ENCODE results near the gene LYL1.
A peak's percentile ranks its signal among the peaks of the same experiment; 100 is the strongest.

The LYL1 gene

GRCh38 chr19:13087295-13087694, 15.4 kb downstream of the LYL1 start:
- no peak for DNase-seq
- in situ Hi-C loops (cut with MboI; ENCODE audit: low pct_unique_long_range_greater_than_20kb, low sequenced_read_pairs) = loop anchor here (25.0 kb wide), 1 partner anchor 100 kb away; the partner anchor contains the start of gene NFIX

DNA sequence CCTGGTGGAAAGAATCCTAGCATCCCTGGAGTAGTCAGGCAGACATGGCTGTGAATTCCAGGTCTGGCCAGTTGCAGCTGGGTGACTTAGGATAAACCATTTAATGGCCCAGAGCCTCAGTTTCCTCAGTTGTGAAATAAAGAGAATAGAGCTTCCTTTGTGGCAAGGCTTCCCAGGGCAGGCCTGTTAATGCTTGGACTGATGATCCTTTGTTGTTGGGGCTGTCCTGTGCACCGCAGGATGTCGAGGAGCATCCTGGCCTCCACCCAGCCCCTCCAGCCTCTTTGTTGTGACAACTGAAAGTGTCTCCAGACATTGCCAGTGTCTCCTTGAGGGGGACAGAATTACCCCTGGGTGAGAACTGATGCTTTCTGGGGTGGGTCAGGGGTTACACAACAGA, 16.3 kb downstream of the LYL1 start:
- in situ Hi-C loops (cut with MboI; ENCODE audit: low pct_unique_long_range_greater_than_20kb, low sequenced_read_pairs) = loop anchor here (25.0 kb wide), 1 partner anchor 99 kb away; the partner anchor contains the start of gene NFIX
- no peak for DNase-seq

DNA sequence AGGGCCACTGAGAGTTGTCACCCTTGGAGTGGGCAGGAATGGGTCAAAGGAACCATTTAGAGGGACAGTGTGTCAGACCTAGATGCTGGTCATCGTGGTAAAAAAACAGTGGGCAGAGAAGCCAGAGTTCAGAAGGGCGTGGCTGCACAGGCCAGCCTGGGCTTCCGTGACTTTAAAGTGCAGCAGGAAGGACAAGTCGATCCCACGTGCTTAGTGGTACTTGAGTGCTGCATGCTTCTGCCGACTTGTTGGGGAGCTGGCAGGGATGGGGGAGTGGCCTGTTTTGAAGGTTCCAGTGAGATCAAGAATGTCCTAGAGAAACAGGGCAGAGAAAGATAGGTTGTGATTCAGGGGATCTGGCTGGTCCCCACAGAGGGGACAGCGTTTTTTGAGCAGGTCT, 17.0 kb downstream of the LYL1 start:
- in situ Hi-C loops (cut with MboI; ENCODE audit: low pct_unique_long_range_greater_than_20kb, low sequenced_read_pairs) = loop anchor here (25.0 kb wide), 1 partner anchor 98 kb away; the partner anchor contains the start of gene NFIX
- no peak for DNase-seq

DNA sequence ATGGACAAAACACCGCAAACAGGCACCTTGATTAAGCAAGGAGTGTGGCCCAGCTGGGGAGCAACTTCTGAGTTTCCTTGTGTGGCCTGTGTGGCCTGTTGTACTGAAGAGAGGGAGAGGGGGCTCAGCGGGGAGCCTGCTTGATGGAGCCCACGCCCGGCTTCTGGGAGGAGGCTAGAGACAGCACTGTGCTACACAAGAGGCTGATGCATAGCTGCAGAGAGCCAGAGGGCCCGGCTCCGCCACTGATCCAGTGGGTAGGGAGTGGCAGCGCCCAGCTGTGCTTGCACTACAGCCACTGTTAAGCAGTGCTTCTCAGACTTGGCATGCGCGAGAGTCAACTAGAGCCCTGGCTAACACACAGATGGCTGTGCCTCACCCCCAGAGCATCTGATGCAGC, 19.0 kb downstream of the LYL1 start:
- no peak for DNase-seq
- in situ Hi-C loops (cut with MboI; ENCODE audit: low pct_unique_long_range_greater_than_20kb, low sequenced_read_pairs) = loop anchor here (25.0 kb wide), 1 partner anchor 96 kb away; the partner anchor contains the start of gene NFIX

DNA sequence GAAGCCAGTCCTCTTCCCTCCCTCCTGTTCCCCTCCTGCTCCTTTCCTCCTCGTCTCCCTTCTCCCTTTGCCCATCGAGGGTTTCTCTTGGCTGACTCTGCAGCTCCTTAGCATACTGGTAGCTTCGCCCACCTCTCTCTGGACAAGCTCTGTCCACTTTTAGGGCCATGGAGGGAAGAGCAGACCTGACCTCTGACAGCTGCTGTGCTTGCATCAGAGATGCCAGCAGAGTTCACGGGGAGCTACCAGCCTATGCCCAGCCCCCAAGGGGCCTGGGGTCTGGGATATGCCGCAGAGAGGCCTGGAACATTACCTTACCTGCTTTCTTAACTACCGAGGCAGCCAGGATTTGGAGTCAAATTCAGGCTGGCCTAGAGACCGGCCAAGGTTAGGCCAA, 19.7 kb downstream of the LYL1 start:
- in situ Hi-C loops (cut with MboI; ENCODE audit: low pct_unique_long_range_greater_than_20kb, low sequenced_read_pairs) = loop anchor here (25.0 kb wide), 1 partner anchor 96 kb away; the partner anchor contains the start of gene NFIX
- no peak for DNase-seq

DNA sequence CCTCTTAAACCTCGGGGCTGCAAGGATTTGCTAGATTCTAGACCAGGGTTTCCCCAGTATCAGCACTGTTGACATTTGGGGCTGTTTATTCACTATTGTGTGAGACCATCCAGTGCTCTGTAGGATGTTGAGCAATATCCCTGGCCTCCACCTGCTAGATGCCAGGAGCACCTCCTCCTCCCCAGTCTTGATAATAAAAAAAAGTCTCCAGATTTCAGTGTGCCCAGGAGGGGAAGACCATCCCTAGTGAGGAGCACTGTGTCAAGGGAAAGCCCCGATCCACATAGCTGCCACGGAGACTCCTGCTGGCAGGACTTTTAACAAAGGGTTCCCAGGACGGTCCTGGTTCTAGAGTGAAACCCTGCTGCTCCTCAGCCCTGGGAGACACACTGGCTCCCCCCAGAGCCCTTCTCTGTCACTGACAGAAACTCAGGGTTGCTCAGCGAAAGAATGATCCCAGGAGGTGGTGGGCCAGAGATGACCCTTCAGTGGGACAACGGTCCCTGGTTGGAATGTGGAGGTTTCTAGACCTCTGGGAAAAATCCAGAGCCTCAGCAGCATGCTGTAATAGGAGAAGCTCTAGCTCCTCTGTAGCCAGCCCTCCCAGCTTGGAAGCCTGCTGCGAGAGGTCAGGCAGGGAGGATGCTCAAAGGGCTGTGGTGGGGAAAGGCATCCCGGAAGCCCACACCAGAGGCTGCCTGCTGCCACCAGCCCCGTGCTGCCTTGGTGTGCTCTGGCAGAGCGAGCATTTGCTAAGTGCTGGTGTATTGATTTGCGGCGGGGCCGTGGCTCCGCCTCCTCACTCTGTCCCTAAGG, 20.3 kb downstream of the LYL1 start:
- no peak for DNase-seq
- in situ Hi-C loops (cut with MboI; ENCODE audit: low pct_unique_long_range_greater_than_20kb, low sequenced_read_pairs) = loop anchor here (25.0 kb wide), 1 partner anchor 95 kb away; the partner anchor contains the start of gene NFIX

- in situ Hi-C loops (cut with MboI; ENCODE audit: low pct_unique_long_range_greater_than_20kb, low sequenced_read_pairs) = loop anchor here (25.0 kb wide), 1 partner anchor 92 kb away; the partner anchor contains the start of gene NFIX
- peak; percentile 64 for DNase-seq
Measured at GRCh38 chr19:13079542-13079986, 23.1 kb downstream of the LYL1 start.

DNA sequence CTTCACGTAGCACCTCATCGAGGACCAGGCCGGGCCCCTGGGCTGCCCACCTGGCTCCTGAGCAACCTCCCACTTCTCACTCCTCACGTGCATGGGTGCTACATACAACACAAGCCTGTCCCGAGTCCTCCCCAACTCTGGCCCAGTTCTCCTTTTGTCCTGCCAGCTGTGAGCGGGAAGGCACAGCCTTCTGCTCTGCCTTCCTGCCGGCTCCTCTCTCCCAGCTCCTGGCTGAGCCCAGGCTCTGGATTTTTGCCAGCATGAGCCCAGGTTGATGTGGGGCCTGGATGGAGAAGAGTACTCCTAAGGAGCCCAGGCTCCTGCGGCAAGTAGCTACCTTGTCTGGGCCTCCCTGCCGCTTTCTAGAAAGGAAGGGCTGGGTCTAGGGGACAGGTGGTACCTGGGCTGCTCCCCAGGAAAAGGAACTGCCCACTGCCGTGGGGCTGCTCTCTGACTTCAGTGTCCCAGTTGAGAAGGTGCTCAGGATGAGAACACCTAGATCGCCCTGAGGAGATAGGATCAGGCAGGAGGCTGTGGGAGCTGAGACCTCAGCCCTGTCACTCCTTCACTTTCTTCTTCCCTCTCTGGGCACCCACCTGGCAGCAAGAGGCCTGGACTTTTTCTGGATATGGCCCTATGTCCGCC, 23.6 kb downstream of the LYL1 start:
- DNase-seq = no peak
- in situ Hi-C loops (cut with MboI; ENCODE audit: low pct_unique_long_range_greater_than_20kb, low sequenced_read_pairs) = loop anchor here (25.0 kb wide), 1 partner anchor 92 kb away; the partner anchor contains the start of gene NFIX

GRCh38 chr19:13078381-13078780, 24.3 kb downstream of the LYL1 start:
- in situ Hi-C loops (cut with MboI; ENCODE audit: low pct_unique_long_range_greater_than_20kb, low sequenced_read_pairs) = loop anchor here (25.0 kb wide), 1 partner anchor 91 kb away; the partner anchor contains the start of gene NFIX
- DNase-seq = no peak

- DNase-seq = no peak
- in situ Hi-C loops (cut with MboI; ENCODE audit: low pct_unique_long_range_greater_than_20kb, low sequenced_read_pairs) = loop anchor here (25.0 kb wide), 1 partner anchor 90 kb away; the partner anchor contains the start of gene NFIX
Measured at GRCh38 chr19:13077240-13077639, 25.4 kb downstream of the LYL1 start.

GRCh38 chr19:13076787-13077186, 25.9 kb downstream of the LYL1 start:
- in situ Hi-C loops (cut with MboI; ENCODE audit: low pct_unique_long_range_greater_than_20kb, low sequenced_read_pairs) = loop anchor here (25.0 kb wide), 1 partner anchor 89 kb away; the partner anchor contains the start of gene NFIX
- no peak for DNase-seq

- DNase-seq = no peak
- in situ Hi-C loops (cut with MboI; ENCODE audit: low pct_unique_long_range_greater_than_20kb, low sequenced_read_pairs) = loop anchor here (25.0 kb wide), 1 partner anchor 89 kb away; the partner anchor contains the start of gene NFIX
Measured at GRCh38 chr19:13076320-13076719, 26.3 kb downstream of the LYL1 start.

GRCh38 chr19:13074378-13074777, 28.3 kb downstream of the LYL1 start:
- in situ Hi-C loops (cut with MboI; ENCODE audit: low pct_unique_long_range_greater_than_20kb, low sequenced_read_pairs) = no loop called here
- DNase-seq = no peak

DNA sequence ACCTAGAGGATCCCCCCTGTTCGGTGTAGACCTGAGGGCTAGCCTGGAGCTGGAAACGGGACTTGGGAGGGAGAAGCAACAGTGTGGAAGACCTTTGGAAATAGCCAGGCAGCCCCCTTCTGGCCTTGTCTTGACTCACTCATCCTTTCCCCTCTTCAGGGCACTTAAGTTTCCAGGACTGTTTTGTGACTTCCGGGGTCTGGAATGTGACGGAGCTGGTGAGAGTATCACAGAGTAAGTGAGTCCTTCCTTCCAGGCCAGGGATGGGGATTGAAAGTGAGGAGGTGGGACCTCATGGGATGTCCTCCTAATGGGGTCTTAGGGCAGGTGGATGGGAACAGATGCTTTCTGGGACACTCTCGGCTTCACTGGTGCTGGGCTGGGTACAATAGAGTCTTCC, 29.4 kb downstream of the LYL1 start:
- no peak for DNase-seq
- in situ Hi-C loops (cut with MboI; ENCODE audit: low pct_unique_long_range_greater_than_20kb, low sequenced_read_pairs) = no loop called here

GRCh38 chr19:13072188-13072908, 30.3 kb downstream of the LYL1 start:
- in situ Hi-C loops (cut with MboI; ENCODE audit: low pct_unique_long_range_greater_than_20kb, low sequenced_read_pairs) = no loop called here
- DNase-seq = no peak

DNA sequence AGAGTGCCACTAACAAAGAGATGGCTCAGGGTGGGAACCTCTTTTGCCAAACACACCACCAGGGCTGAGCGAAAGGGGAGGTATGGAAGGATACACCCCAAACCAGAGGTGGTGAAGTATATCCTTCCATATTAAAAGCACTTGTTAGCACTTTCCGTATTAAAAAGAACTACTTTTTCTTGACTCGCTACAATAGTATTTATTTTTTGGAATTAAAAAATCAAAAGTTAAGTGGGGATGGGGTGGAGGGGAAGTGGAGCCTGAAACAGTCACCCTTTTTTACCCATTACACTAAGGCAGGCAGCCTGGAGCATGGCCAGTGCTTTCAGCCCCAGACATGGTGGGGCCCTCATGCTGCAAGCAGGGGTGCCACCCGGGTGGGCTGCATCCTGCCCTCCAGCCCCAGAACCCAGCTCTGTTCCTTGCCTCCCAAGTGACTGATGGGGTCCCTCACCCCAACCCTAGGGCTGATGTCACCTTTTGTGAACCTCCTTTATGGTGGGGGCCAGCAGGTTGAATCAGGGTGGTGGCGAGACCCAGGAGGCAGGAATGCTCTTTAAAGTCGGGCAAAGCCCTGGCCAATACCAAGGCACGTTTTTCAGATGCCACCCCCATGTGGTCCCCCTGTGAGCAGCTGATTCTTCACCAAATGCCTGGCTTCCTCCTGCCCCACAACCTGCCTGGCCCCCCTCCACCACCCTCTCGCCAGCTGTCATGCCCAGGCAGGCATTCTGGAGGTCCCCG, 31.0 kb downstream of the LYL1 start:
- DNase-seq = no peak
- in situ Hi-C loops (cut with MboI; ENCODE audit: low pct_unique_long_range_greater_than_20kb, low sequenced_read_pairs) = no loop called here

GRCh38 chr19:13070425-13071140, 32.1 kb downstream of the LYL1 start:
- DNase-seq = no peak
- in situ Hi-C loops (cut with MboI; ENCODE audit: low pct_unique_long_range_greater_than_20kb, low sequenced_read_pairs) = no loop called here
